ENCODE measurements around the gene NTN3.
"Not testable (repeated sequence)": the region's sequence is repeated elsewhere in the genome, so short reads cannot be mapped to it uniquely, and the experiment has no call there.

The NTN3 gene
- 0 to 0.06 reads per million in 2 experiments for total RNA-seq

- DNase-seq (ENCODE audit: low read depth) = no peak
Observed at GRCh38 chr16:2471016-2471652, at the start of gene NTN3. Gene NTN3 (plus strand): TSS chr16:2471297. CDS start chr16:2471702, 405 bp downstream.

- DNase-seq (ENCODE audit: low read depth) = no peak
Observed at GRCh38 chr16:2422123-2422867, 48.8 kb upstream of the NTN3 start.

GRCh38 chr16:2424061-2425007 lies 46.8 kb upstream of the NTN3 start:
- DNase-seq (ENCODE audit: low read depth) = no peak

GRCh38 chr16:2425008-2425518 lies 46.0 kb upstream of the NTN3 start:
- no peak for DNase-seq (ENCODE audit: low read depth)

- DNase-seq (ENCODE audit: low read depth) = no peak
Observed at GRCh38 chr16:2425825-2426430, 45.2 kb upstream of the NTN3 start.

GRCh38 chr16:2426941-2427361 lies 44.1 kb upstream of the NTN3 start:
- DNase-seq (ENCODE audit: low read depth) = no peak

- DNase-seq (ENCODE audit: low read depth) = no peak
Observed at GRCh38 chr16:2427526-2427925, 43.6 kb upstream of the NTN3 start.

- no peak for DNase-seq (ENCODE audit: low read depth)
Observed at GRCh38 chr16:2428051-2428783, 42.9 kb upstream of the NTN3 start.

GRCh38 chr16:2428784-2429033 lies 42.4 kb upstream of the NTN3 start:
- no peak for DNase-seq (ENCODE audit: low read depth)

- DNase-seq (ENCODE audit: low read depth) = peak; percentile 97
Observed at GRCh38 chr16:2429034-2429770, 41.9 kb upstream of the NTN3 start, which contains the start of gene CCNF. Gene CCNF (plus strand): TSS chr16:2429447. CDS start chr16:2429482, 35 bp downstream.

- no peak for DNase-seq (ENCODE audit: low read depth)
Observed at GRCh38 chr16:2429771-2430663, 41.1 kb upstream of the NTN3 start.

GRCh38 chr16:2432286-2432685 lies 38.8 kb upstream of the NTN3 start:
- DNase-seq (ENCODE audit: low read depth) = no peak

GRCh38 chr16:2432801-2433505 lies 38.1 kb upstream of the NTN3 start:
- no peak for DNase-seq (ENCODE audit: low read depth)

- DNase-seq (ENCODE audit: low read depth) = not testable (repeated sequence)
Observed at GRCh38 chr16:2435236-2435635, 35.9 kb upstream of the NTN3 start.

GRCh38 chr16:2436110-2436509 lies 35.0 kb upstream of the NTN3 start:
- no peak for DNase-seq (ENCODE audit: low read depth)

- no peak for DNase-seq (ENCODE audit: low read depth)
Observed at GRCh38 chr16:2437032-2437790, 33.9 kb upstream of the NTN3 start.

GRCh38 chr16:2438121-2438520 lies 33.0 kb upstream of the NTN3 start:
- no peak for DNase-seq (ENCODE audit: low read depth)

GRCh38 chr16:2439598-2439997 lies 31.5 kb upstream of the NTN3 start:
- DNase-seq (ENCODE audit: low read depth) = no peak

All from T follicular helper cell (primary cell).